ENCODE measurements around the gene SMAD3.
A peak's percentile ranks its signal among the peaks of the same experiment; 100 is the strongest.
"Not testable (repeated sequence)": the region's sequence is repeated elsewhere in the genome, so short reads cannot be mapped to it uniquely, and the experiment has no call there.

The SMAD3 gene

GRCh38 chr15:67068710-67069400, 3.5 kb downstream of the SMAD3 start:
- H3K27ac ChIP-seq: peak overlapping the region; percentile 96; the same call in 1 of the 2 replicates
- peak overlapping the region; percentile 98 for H3K4me2 ChIP-seq
- peaks cover 71% of the 10 kb centered on the region for H3K4me1 ChIP-seq
- H3K4me3 ChIP-seq: peak overlapping the region; percentile 91
- no peaks in the 10 kb centered on the region for H3K27me3 ChIP-seq
- peaks cover 50% of the 10 kb centered on the region for H4K20me1 ChIP-seq
- TF ChIP-seq Cebpa-rat (IDR thresholded peaks at IDR 0.05): no peak
- H3K36me3 ChIP-seq: peaks cover 32% of the 10 kb centered on the region
- H3K9ac ChIP-seq: peak overlapping the region; percentile 98
- H3K9me3 ChIP-seq: no peaks in the 10 kb centered on the region

GRCh38 chr15:67070150-67070549, 4.7 kb downstream of the SMAD3 start:
- H3K9ac ChIP-seq: no peak overlapping the region
- no peaks in the 10 kb centered on the region for H3K27me3 ChIP-seq
- no peaks in the 10 kb centered on the region for H3K9me3 ChIP-seq
- no peak overlapping the region for H3K4me3 ChIP-seq
- peaks cover 32% of the 10 kb centered on the region for H3K36me3 ChIP-seq
- no peak for TF ChIP-seq Cebpa-rat (IDR thresholded peaks at IDR 0.05)
- H4K20me1 ChIP-seq: peaks cover 50% of the 10 kb centered on the region
- peak overlapping the region; percentile 98 for H3K4me2 ChIP-seq
- H3K27ac ChIP-seq: no peak overlapping the region
- H3K4me1 ChIP-seq: peaks cover 73% of the 10 kb centered on the region

- peaks cover 82% of the 10 kb centered on the region for H3K4me1 ChIP-seq
- no peak for TF ChIP-seq Cebpa-rat (IDR thresholded peaks at IDR 0.05)
- H3K27me3 ChIP-seq: no peaks in the 10 kb centered on the region
- no peak overlapping the region for H3K4me2 ChIP-seq
- H3K4me3 ChIP-seq: no peak overlapping the region
- H3K9ac ChIP-seq: no peak overlapping the region
- no peak overlapping the region for H3K27ac ChIP-seq
- peaks cover 32% of the 10 kb centered on the region for H3K36me3 ChIP-seq
- H3K9me3 ChIP-seq: no peaks in the 10 kb centered on the region
- peaks cover 50% of the 10 kb centered on the region for H4K20me1 ChIP-seq
These were observed 5.7 kb downstream of the SMAD3 start for GRCh38 chr15:67070892-67071664.

GRCh38 chr15:67072442-67072841, 7.0 kb downstream of the SMAD3 start:
- TF ChIP-seq Cebpa-rat (IDR thresholded peaks at IDR 0.05): no peak
- no peak overlapping the region for H3K4me3 ChIP-seq
- no peaks in the 10 kb centered on the region for H3K9me3 ChIP-seq
- peaks cover 32% of the 10 kb centered on the region for H3K36me3 ChIP-seq
- peaks cover 56% of the 10 kb centered on the region for H4K20me1 ChIP-seq
- H3K27ac ChIP-seq: peak overlapping the region; percentile 89
- H3K4me2 ChIP-seq: peak overlapping the region; percentile 94
- H3K4me1 ChIP-seq: peaks cover 95% of the 10 kb centered on the region
- no peak overlapping the region for H3K9ac ChIP-seq
- no peaks in the 10 kb centered on the region for H3K27me3 ChIP-seq

GRCh38 chr15:67072958-67073357, 7.6 kb downstream of the SMAD3 start:
- Histone ChIP-seq H3K36me3 (peaks cover 32% of the 10 kb centered on the region), H3K4me1 (peaks cover 95% of the 10 kb centered on the region), H4K20me1 (peaks cover 55% of the 10 kb centered on the region), H3K9me3 (no peaks in the 10 kb centered on the region), H3K9ac (no peak overlapping the region), H3K4me2 (peak overlapping the region; percentile 94), H3K27ac (peak overlapping the region; percentile 89), H3K27me3 (no peaks in the 10 kb centered on the region), H3K4me3 (no peak overlapping the region)
- no peak for TF ChIP-seq Cebpa-rat (IDR thresholded peaks at IDR 0.05)

GRCh38 chr15:67074886-67075229, 9.5 kb downstream of the SMAD3 start:
- peak overlapping the region; percentile 94 for H3K4me2 ChIP-seq
- TF ChIP-seq Cebpa-rat (IDR thresholded peaks at IDR 0.05): no peak
- H3K4me1 ChIP-seq: peaks cover 95% of the 10 kb centered on the region
- H3K9ac ChIP-seq: 0 out of 2 replicates have a peak overlapping the region, but pooled peaks have one; percentile 51
- H3K27ac ChIP-seq: peak overlapping the region; percentile 89
- peaks cover 24% of the 10 kb centered on the region for H3K36me3 ChIP-seq
- H3K4me3 ChIP-seq: no peak overlapping the region
- no peaks in the 10 kb centered on the region for H3K9me3 ChIP-seq
- no peaks in the 10 kb centered on the region for H3K27me3 ChIP-seq
- H4K20me1 ChIP-seq: peaks cover 46% of the 10 kb centered on the region

- H3K9me3 ChIP-seq, H3K27me3 ChIP-seq, H3K4me3 ChIP-seq: not testable (repeated sequence)
- Histone ChIP-seq H3K4me2 (peak overlapping the region; percentile 94), H3K27ac (peak overlapping the region; percentile 89), H3K36me3 (peaks cover 18% of the 10 kb centered on the region), H3K9ac (0 out of 2 replicates have a peak overlapping the region, but pooled peaks have one; percentile 18), H4K20me1 (peaks cover 43% of the 10 kb centered on the region), H3K4me1 (peaks cover 97% of the 10 kb centered on the region)
These were observed 10.2 kb downstream of the SMAD3 start for GRCh38 chr15:67075555-67076135.

GRCh38 chr15:67076147-67076843, 10.9 kb downstream of the SMAD3 start:
- Histone ChIP-seq H4K20me1 (peaks cover 41% of the 10 kb centered on the region), H3K27ac (peak overlapping the region; percentile 89), H3K36me3 (peaks cover 12% of the 10 kb centered on the region), H3K4me3 (no peak overlapping the region), H3K9ac (peak overlapping the region; percentile 1; the same call in 1 of the 2 replicates), H3K9me3 (no peaks in the 10 kb centered on the region), H3K4me1 (peaks cover 96% of the 10 kb centered on the region), H3K27me3 (no peaks in the 10 kb centered on the region), H3K4me2 (peak overlapping the region; percentile 94)
- no peak for TF ChIP-seq Cebpa-rat (IDR thresholded peaks at IDR 0.05)

GRCh38 chr15:67077641-67078215, 12.3 kb downstream of the SMAD3 start:
- no peak overlapping the region for H3K4me3 ChIP-seq
- peak overlapping the region; percentile 94 for H3K4me2 ChIP-seq
- H3K27me3 ChIP-seq: no peaks in the 10 kb centered on the region
- H3K9me3 ChIP-seq: no peaks in the 10 kb centered on the region
- peaks cover under 1% of the 10 kb centered on the region; the same call in 1 of the 2 replicates for H3K36me3 ChIP-seq
- H3K4me1 ChIP-seq: peaks cover 99% of the 10 kb centered on the region
- peak overlapping the region; percentile 89 for H3K27ac ChIP-seq
- no peak for TF ChIP-seq Cebpa-rat (IDR thresholded peaks at IDR 0.05)
- peaks cover 51% of the 10 kb centered on the region for H4K20me1 ChIP-seq
- peak overlapping the region; percentile 30; the same call in 1 of the 2 replicates for H3K9ac ChIP-seq

Data from BLaER1 (cell line).